Iris pigment epithelial cell (primary cell): ENCODE data around the gene ME3.
A peak's percentile ranks its signal among the peaks of the same experiment; 100 is the strongest.
"Not testable (repeated sequence)": the region's sequence is repeated elsewhere in the genome, so short reads cannot be mapped to it uniquely, and the experiment has no call there.

Experiments
- DNase-seq: peaks from one replicate; pipeline ENCODE4 v3.0.0-alpha.2; 2011; ENCODE audit warnings: low read depth

Gene ME3

GRCh38 chr11:86587264-86588193, 84.9 kb downstream of the ME3 start:
- no peak for DNase-seq

GRCh38 chr11:86586307-86586706, 86.1 kb downstream of the ME3 start:
- no peak for DNase-seq

- DNase-seq = no peak
Observed at GRCh38 chr11:86582898-86583297, 89.5 kb downstream of the ME3 start.

- DNase-seq = no peak
Observed at GRCh38 chr11:86580535-86580934, 91.9 kb downstream of the ME3 start.

- DNase-seq = no peak
Observed at GRCh38 chr11:86579406-86579731, 93.0 kb downstream of the ME3 start.

GRCh38 chr11:86578727-86579405, 93.5 kb downstream of the ME3 start:
- DNase-seq = no peak

- peak; percentile 90 for DNase-seq
Observed at GRCh38 chr11:86577644-86578636, 94.5 kb downstream of the ME3 start.

- no peak for DNase-seq
Observed at GRCh38 chr11:86576946-86577624, 95.3 kb downstream of the ME3 start.

GRCh38 chr11:86575927-86576326, 96.5 kb downstream of the ME3 start:
- no peak for DNase-seq

GRCh38 chr11:86575208-86575855, 97.1 kb downstream of the ME3 start:
- peak; percentile 89 for DNase-seq

- DNase-seq = no peak
Observed at GRCh38 chr11:86574493-86575207, 97.8 kb downstream of the ME3 start.

GRCh38 chr11:86571273-86571948, 101.0 kb downstream of the ME3 start:
- DNase-seq = no peak

- no peak for DNase-seq
Observed at GRCh38 chr11:86570451-86570850, 102.0 kb downstream of the ME3 start.

GRCh38 chr11:86570020-86570419, 102.4 kb downstream of the ME3 start:
- no peak for DNase-seq

GRCh38 chr11:86569109-86569508, 103.3 kb downstream of the ME3 start:
- no peak for DNase-seq

GRCh38 chr11:86565801-86566312, 106.6 kb downstream of the ME3 start:
- no peak for DNase-seq

- no peak for DNase-seq
Observed at GRCh38 chr11:86565388-86565787, 107.0 kb downstream of the ME3 start.

- DNase-seq = not testable (repeated sequence)
Observed at GRCh38 chr11:86562842-86563241, 109.6 kb downstream of the ME3 start.

GRCh38 chr11:86559311-86559945, 113.0 kb downstream of the ME3 start:
- peak; percentile 76 for DNase-seq
